Activated CD4-positive, alpha-beta T cell treated with anti-CD3 and anti-CD28 coated beads, Interleukin-2, amount 50 U/mL, for 4 hours (primary cell): ENCODE measurements around the gene RXRB.

Experiments
- DNase-seq, 2 experiments: peaks; one replicate each; pipeline ENCODE4 v3.0.0-alpha.2; 2020

RXRB gene

GRCh38 chr6:33195304-33196165, 4.9 kb downstream of the RXRB start:
- DNase-seq = no peak

GRCh38 chr6:33194431-33194979, 6.0 kb downstream of the RXRB start:
- DNase-seq = no peak

- no peak for DNase-seq
These were observed 6.8 kb downstream of the RXRB start for GRCh38 chr6:33193619-33194018.

- no peak for DNase-seq
These were observed 7.5 kb downstream of the RXRB start for GRCh38 chr6:33192671-33193602.

GRCh38 chr6:33192105-33192646, 8.3 kb downstream of the RXRB start, which contains the start of gene COL11A2:
COL11A2 (minus strand) TSS chr6:33192467; CDS start chr6:33192240, 227 bp downstream.
- no peak for DNase-seq

GRCh38 chr6:33191383-33192104, 8.9 kb downstream of the RXRB start:
- no peak for DNase-seq

GRCh38 chr6:33190504-33191107, 9.9 kb downstream of the RXRB start:
- no peak for DNase-seq

GRCh38 chr6:33189625-33190448, 10.6 kb downstream of the RXRB start:
- DNase-seq = no peak

- no peak for DNase-seq
These were observed 11.3 kb downstream of the RXRB start for GRCh38 chr6:33189164-33189563.

GRCh38 chr6:33187809-33188208, 12.7 kb downstream of the RXRB start:
- DNase-seq = no peak

GRCh38 chr6:33185654-33186187, 14.7 kb downstream of the RXRB start:
- no peak for DNase-seq

- no peak for DNase-seq
These were observed 15.3 kb downstream of the RXRB start for GRCh38 chr6:33185190-33185589.

- DNase-seq = no peak
These were observed 17.3 kb downstream of the RXRB start for GRCh38 chr6:33183071-33183683.

GRCh38 chr6:33181141-33181540, 19.3 kb downstream of the RXRB start:
- DNase-seq = no peak

- DNase-seq = no peak
These were observed 21.6 kb downstream of the RXRB start for GRCh38 chr6:33178755-33179475.

GRCh38 chr6:33177552-33178446, 22.7 kb downstream of the RXRB start:
- DNase-seq = no peak

- no peak for DNase-seq
These were observed 23.6 kb downstream of the RXRB start for GRCh38 chr6:33176906-33177305.

GRCh38 chr6:33175436-33176069, 24.9 kb downstream of the RXRB start:
- no peak for DNase-seq
